ENCODE measurements around the gene RPLP2.

RPLP2 gene

GRCh38 chr11:844693-845644 is 35.2 kb downstream of the RPLP2 start:
- no peak overlapping the region for H3K4me3 ChIP-seq (ENCODE audit: low read depth, low read length)
- DNase-seq (ENCODE audit: low read depth), result peak; percentile 65
- TF ChIP-seq POLR2A (IDR thresholded peaks at IDR 0.05; ENCODE audit: extremely low read depth, insufficient read length), result no peak
- no peak for TF ChIP-seq CTCF (IDR thresholded peaks at IDR 0.05; ENCODE audit: low read depth, low read length)
- no peak for TF ChIP-seq MAX (IDR thresholded peaks at IDR 0.05; ENCODE audit: low read depth, low read length)
- no peak; the same call in 1 of the 2 replicates for TF ChIP-seq MYC (IDR thresholded peaks at IDR 0.05; ENCODE audit: low read depth, low read length)

- DNase-seq (ENCODE audit: low read depth), result no peak
- TF ChIP-seq MAX (IDR thresholded peaks at IDR 0.05; ENCODE audit: low read depth, low read length), result no peak
- TF ChIP-seq CTCF (IDR thresholded peaks at IDR 0.05; ENCODE audit: low read depth, low read length), result no peak
- no peak for TF ChIP-seq MYC (IDR thresholded peaks at IDR 0.05; ENCODE audit: low read depth, low read length)
- no peak overlapping the region for H3K4me3 ChIP-seq (ENCODE audit: low read depth, low read length)
Measured at GRCh38 chr11:845872-846495, 36.2 kb downstream of the RPLP2 start.

GRCh38 chr11:846496-847098 is 36.8 kb downstream of the RPLP2 start:
- DNase-seq (ENCODE audit: low read depth), result no peak
- no peak overlapping the region for H3K4me3 ChIP-seq (ENCODE audit: low read depth, low read length)
- TF ChIP-seq CTCF (IDR thresholded peaks at IDR 0.05; ENCODE audit: low read depth, low read length) (no peak), MAX (IDR thresholded peaks at IDR 0.05; ENCODE audit: low read depth, low read length) (no peak), MYC (IDR thresholded peaks at IDR 0.05; ENCODE audit: low read depth, low read length) (no peak), POLR2A (IDR thresholded peaks at IDR 0.05; ENCODE audit: extremely low read depth, insufficient read length) (no peak)

GRCh38 chr11:847876-848275 is 38.1 kb downstream of the RPLP2 start:
- no peak overlapping the region for H3K4me3 ChIP-seq (ENCODE audit: low read depth, low read length)
- DNase-seq (ENCODE audit: low read depth), result no peak
- TF ChIP-seq CTCF (IDR thresholded peaks at IDR 0.05; ENCODE audit: low read depth, low read length) (no peak), MYC (IDR thresholded peaks at IDR 0.05; ENCODE audit: low read depth, low read length) (no peak), MAX (IDR thresholded peaks at IDR 0.05; ENCODE audit: low read depth, low read length) (no peak), POLR2A (IDR thresholded peaks at IDR 0.05; ENCODE audit: extremely low read depth, insufficient read length) (no peak)

- peak; percentile 53 for DNase-seq (ENCODE audit: low read depth)
- no peak for TF ChIP-seq POLR2A (IDR thresholded peaks at IDR 0.05; ENCODE audit: extremely low read depth, insufficient read length)
- TF ChIP-seq CTCF (IDR thresholded peaks at IDR 0.05; ENCODE audit: low read depth, low read length), result peak; percentile 87
- H3K4me3 ChIP-seq (ENCODE audit: low read depth, low read length), result no peak overlapping the region
Measured at GRCh38 chr11:848380-848931, 38.7 kb downstream of the RPLP2 start.

All from NB4 (cell line).